Measurements from ENCODE around the gene GP1BB.
"Not testable (repeated sequence)": the region's sequence is repeated elsewhere in the genome, so short reads cannot be mapped to it uniquely, and the experiment has no call there.

GP1BB gene

DNA sequence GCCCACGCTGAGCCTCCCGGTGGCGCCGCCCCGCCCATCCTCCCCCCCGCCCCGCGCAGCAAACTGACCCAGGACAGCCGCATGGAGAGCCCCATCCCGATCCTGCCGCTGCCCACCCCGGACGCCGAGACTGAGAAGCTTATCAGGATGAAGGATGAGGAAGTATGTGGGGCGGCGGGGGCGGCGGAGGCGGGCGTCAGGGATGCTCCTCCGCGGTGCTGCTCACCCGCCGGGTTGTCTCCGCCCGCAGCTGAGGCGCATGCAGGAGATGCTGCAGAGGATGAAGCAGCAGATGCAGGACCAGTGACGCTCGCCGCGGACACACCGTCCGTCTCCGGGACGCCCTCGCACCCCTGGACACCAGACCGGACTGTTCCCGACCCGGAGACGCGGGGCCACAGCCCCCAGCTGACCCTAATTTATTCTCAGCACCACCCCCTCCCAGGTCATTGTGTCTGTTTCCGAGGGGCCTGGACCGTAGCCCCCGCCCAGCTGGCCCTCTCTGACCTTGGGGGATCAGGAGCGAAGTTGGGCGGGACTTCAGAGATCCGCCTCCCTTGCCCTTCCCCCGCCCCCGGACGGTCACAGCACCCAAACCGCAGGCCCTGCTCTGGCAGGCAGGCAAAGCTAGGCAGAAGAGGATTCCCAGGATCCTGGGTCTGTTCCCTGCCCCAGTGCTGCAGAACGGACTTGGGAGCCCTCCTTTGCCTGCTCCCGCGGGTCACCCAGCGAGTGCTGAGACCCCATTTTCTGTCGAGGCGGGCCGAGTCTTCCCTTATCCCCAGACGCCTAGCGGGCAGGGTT is 959 bp upstream of the GP1BB start:
- H3K4me1 ChIP-seq (ENCODE audit: insufficient read depth, low read length): no peaks in the 10 kb centered on the region; the same call in 1 of the 2 replicates
- peak overlapping the region; percentile 19; the same call in 1 of the 2 replicates for H3K9ac ChIP-seq (ENCODE audit: low read depth, low read length)
- H3K9me3 ChIP-seq (ENCODE audit: control insufficient read depth, insufficient read depth, low read length): no peaks in the 10 kb centered on the region
- H3K36me3 ChIP-seq (ENCODE audit: insufficient read depth, low read length): no peaks in the 10 kb centered on the region

- H3K36me3 ChIP-seq (ENCODE audit: insufficient read depth, low read length): no peaks in the 10 kb centered on the region
- no peaks in the 10 kb centered on the region for H3K9me3 ChIP-seq (ENCODE audit: control insufficient read depth, insufficient read depth, low read length)
- H3K9ac ChIP-seq (ENCODE audit: low read depth, low read length): peak overlapping the region; percentile 51
- no peaks in the 10 kb centered on the region; the same call in 1 of the 2 replicates for H3K4me1 ChIP-seq (ENCODE audit: insufficient read depth, low read length)
Observed at GRCh38 chr22:19722982-19723231, 432 bp upstream of the GP1BB start.

- peak overlapping the region; percentile 51; the same call in 1 of the 2 replicates for H3K9ac ChIP-seq (ENCODE audit: low read depth, low read length)
- no peaks in the 10 kb centered on the region; the same call in 1 of the 2 replicates for H3K4me1 ChIP-seq (ENCODE audit: insufficient read depth, low read length)
- no peaks in the 10 kb centered on the region for H3K9me3 ChIP-seq (ENCODE audit: control insufficient read depth, insufficient read depth, low read length)
- H3K36me3 ChIP-seq (ENCODE audit: insufficient read depth, low read length): no peaks in the 10 kb centered on the region
Observed at GRCh38 chr22:19723983-19724827, 866 bp downstream of the GP1BB start.

GRCh38 chr22:19724927-19725661 is 1.8 kb downstream of the GP1BB start:
- no peak overlapping the region for H3K9ac ChIP-seq (ENCODE audit: low read depth, low read length)
- H3K4me1 ChIP-seq (ENCODE audit: insufficient read depth, low read length): no peaks in the 10 kb centered on the region; the same call in 1 of the 2 replicates
- H3K9me3 ChIP-seq (ENCODE audit: control insufficient read depth, insufficient read depth, low read length): no peaks in the 10 kb centered on the region
- H3K36me3 ChIP-seq (ENCODE audit: insufficient read depth, low read length): no peaks in the 10 kb centered on the region

GRCh38 chr22:19726064-19726788 is 2.9 kb downstream of the GP1BB start:
- H3K36me3 ChIP-seq (ENCODE audit: insufficient read depth, low read length); H3K9me3 ChIP-seq (ENCODE audit: control insufficient read depth, insufficient read depth, low read length); H3K9ac ChIP-seq (ENCODE audit: low read depth, low read length); H3K4me1 ChIP-seq (ENCODE audit: insufficient read depth, low read length): not testable (repeated sequence)

- Histone ChIP-seq H3K36me3 (ENCODE audit: insufficient read depth, low read length) (no peaks in the 10 kb centered on the region), H3K9ac (ENCODE audit: low read depth, low read length) (no peak overlapping the region), H3K9me3 (ENCODE audit: control insufficient read depth, insufficient read depth, low read length) (no peaks in the 10 kb centered on the region), H3K4me1 (ENCODE audit: insufficient read depth, low read length) (no peaks in the 10 kb centered on the region; the same call in 1 of the 2 replicates)
Observed at GRCh38 chr22:19727310-19728150, 4.2 kb downstream of the GP1BB start.

- Histone ChIP-seq H3K9ac (ENCODE audit: low read depth, low read length) (no peak overlapping the region), H3K9me3 (ENCODE audit: control insufficient read depth, insufficient read depth, low read length) (no peaks in the 10 kb centered on the region), H3K36me3 (ENCODE audit: insufficient read depth, low read length) (no peaks in the 10 kb centered on the region), H3K4me1 (ENCODE audit: insufficient read depth, low read length) (no peaks in the 10 kb centered on the region)
Observed at GRCh38 chr22:19728271-19728670, 4.9 kb downstream of the GP1BB start.

- H3K36me3 ChIP-seq (ENCODE audit: insufficient read depth, low read length): no peaks in the 10 kb centered on the region
- H3K9ac ChIP-seq (ENCODE audit: low read depth, low read length): no peak overlapping the region
- H3K4me1 ChIP-seq (ENCODE audit: insufficient read depth, low read length): no peaks in the 10 kb centered on the region
- H3K9me3 ChIP-seq (ENCODE audit: control insufficient read depth, insufficient read depth, low read length): no peaks in the 10 kb centered on the region
Observed at GRCh38 chr22:19728836-19729235, 5.5 kb downstream of the GP1BB start.

DNA sequence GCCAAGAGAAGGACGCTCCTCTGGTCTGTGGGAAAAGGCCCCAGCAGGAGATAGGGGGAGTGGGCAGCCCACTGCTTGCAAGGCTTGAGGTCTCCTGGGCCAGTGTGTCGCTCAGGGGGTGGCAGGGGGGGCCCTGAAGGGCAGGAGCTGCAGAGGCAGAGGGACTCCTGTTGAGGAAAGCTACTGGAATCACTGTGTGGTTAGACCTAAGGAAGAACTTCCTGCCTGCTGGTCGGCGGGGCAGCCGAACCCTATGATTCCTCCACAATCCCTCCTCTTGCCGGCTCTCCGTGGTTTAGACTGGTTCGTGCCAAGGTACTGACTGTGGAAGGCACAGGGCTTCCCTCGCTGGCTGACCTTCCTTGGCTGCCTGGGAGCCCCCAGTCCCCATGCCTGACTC is 6.2 kb downstream of the GP1BB start:
- Histone ChIP-seq H3K9me3 (ENCODE audit: control insufficient read depth, insufficient read depth, low read length) (no peaks in the 10 kb centered on the region), H3K36me3 (ENCODE audit: insufficient read depth, low read length) (no peaks in the 10 kb centered on the region), H3K4me1 (ENCODE audit: insufficient read depth, low read length) (no peaks in the 10 kb centered on the region), H3K9ac (ENCODE audit: low read depth, low read length) (no peak overlapping the region)

- Histone ChIP-seq H3K36me3 (ENCODE audit: insufficient read depth, low read length) (no peaks in the 10 kb centered on the region), H3K9ac (ENCODE audit: low read depth, low read length) (no peak overlapping the region), H3K9me3 (ENCODE audit: control insufficient read depth, insufficient read depth, low read length) (no peaks in the 10 kb centered on the region), H3K4me1 (ENCODE audit: insufficient read depth, low read length) (no peaks in the 10 kb centered on the region)
Observed at GRCh38 chr22:19730198-19730597, 6.9 kb downstream of the GP1BB start.

GRCh38 chr22:19730655-19731360 is 7.5 kb downstream of the GP1BB start:
- no peaks in the 10 kb centered on the region for H3K36me3 ChIP-seq (ENCODE audit: insufficient read depth, low read length)
- H3K9ac ChIP-seq (ENCODE audit: low read depth, low read length): peak overlapping the region; percentile 16; the same call in 1 of the 2 replicates
- no peaks in the 10 kb centered on the region for H3K4me1 ChIP-seq (ENCODE audit: insufficient read depth, low read length)
- H3K9me3 ChIP-seq (ENCODE audit: control insufficient read depth, insufficient read depth, low read length): no peaks in the 10 kb centered on the region

DNA sequence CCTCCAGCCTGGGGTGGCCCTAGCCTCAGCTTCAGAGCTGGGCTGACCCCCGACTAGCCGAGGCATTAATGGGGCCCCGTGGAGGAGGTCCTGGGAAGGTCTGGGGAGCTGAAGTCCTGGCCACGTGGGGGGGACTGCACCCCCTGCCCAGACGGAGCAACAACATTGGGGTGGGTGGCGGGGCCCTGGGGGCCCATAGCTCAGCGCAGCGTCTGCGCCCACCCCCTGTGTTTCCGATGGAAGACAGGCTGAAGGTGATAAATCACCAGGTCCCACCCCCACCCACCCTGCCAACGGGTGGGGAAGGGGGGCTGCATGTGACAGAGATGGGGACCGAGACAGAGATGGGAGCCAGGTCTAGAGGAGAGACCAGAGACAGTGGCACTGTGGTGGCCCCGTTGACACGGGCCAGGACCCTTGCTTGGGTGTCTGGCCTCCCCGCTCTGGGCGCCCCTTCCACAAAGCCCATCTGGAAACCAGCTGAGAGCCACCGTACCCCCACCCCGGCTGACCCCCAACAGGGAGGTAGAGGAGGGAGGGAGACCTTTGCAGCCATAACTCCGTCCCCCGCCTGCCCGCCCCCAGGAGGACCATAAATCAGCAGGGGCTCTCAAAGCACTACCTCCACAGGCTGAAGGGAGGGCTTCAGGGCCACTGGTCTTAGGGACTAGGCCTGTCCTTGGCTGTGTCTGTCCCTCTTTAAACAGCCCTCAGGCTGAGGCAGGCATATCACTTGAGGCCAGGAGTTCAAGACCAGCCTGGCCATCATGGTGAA is 8.2 kb downstream of the GP1BB start:
- Histone ChIP-seq H3K4me1 (ENCODE audit: insufficient read depth, low read length) (no peaks in the 10 kb centered on the region), H3K9ac (ENCODE audit: low read depth, low read length) (no peak overlapping the region), H3K36me3 (ENCODE audit: insufficient read depth, low read length) (no peaks in the 10 kb centered on the region), H3K9me3 (ENCODE audit: control insufficient read depth, insufficient read depth, low read length) (no peaks in the 10 kb centered on the region)
